AG08396 (cell line): ENCODE measurements around the gene PPP1R37.

ENCODE experiments used
- DNase-seq: peaks from one replicate; pipeline ENCODE4 v3.0.0; 2012; ENCODE audit warnings: low spot score, mixed read lengths

PPP1R37 gene

DNA sequence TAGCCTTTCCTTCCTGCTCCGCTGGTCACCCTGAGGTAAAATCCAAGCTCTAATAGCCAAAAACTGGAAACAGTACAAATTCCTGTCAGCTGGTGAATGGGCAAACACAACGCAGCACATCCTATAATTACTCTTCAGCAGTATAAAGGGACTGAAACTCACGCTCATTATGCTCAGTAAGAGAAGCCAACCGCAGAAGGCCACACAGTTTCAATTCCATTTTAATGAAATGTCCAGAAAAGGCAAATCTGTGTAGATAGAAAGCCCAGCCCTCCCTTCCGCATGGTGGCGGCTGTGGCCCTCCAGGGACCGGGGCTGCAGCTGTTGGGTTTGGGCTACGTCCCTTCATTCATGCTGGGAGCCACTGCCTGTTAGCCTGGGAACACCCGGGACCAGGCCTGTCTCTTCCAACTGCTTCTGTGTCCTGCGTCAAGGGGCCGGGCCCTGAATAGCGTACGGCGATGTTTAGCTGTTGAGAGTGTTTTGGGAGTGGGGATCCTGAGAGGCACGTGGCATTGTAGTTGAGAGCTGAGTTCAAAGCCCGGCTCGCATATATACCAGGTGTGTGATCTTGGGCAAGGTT is 44.3 kb downstream of the PPP1R37 start:
- DNase-seq = no peak

DNA sequence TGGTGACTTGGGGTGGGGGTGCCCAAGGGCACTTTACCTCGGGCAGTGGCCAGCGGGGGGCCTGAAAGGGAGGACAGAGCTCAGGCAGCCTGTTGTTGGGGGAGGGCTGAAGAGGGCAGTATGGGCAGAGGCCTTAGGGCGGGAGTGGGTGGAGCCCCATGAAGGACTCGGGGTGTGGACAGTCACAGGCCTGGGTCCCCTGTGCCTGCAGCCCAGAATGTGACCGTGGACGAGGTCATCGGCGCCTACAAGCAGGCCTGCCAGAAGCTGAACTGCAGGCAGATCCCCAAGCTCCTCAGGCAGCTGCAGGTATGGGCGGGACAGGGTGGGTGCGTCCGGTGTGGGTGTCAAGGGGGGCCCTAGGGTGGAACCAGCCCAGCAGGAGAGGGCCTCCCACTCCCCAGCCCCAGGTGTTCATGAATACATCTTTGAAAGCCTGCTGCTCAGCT is 45.3 kb downstream of the PPP1R37 start:
- DNase-seq = no peak

DNA sequence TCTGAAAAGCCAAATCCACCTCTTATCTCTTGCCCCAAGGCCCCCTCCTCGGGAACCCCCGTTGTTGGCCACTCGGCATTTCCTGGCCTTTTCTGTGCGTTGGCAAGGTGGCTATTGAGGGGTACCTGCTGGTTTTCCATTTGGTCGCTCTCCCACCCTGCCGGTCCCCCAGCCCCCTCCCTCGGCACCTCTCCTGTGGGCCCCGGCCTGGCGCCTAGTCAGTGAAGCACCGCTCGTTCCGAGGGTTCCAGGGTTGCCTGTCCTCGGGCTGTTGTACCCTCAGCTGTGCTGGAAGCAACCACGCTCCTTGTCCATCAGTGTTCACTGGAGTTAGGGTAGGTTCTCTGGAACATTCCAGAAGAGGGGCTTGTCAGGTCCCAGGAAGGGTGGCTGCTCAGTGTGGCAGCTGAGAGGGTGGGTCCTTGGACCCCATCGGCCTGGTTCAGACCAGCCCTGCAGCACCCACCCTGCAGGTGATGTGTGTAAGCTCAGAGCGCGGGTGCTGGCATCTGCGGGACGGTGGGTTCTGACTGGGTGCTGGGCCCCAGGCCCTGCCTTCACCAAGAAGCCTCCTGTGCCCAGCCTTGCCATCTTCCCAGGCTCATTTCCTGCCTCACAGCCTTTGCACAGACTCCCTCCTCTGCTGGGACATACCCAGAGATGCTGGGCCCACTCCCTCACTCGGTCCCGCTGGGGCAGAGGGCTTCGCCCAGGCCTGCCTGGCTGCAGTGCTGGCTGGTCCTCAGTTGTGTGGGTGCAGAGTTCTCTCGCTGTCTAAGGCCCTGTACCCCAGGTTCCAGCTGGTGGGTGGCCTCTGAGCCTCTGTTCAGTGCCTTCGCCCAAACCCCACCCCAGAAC is 46.5 kb downstream of the PPP1R37 start:
- no peak for DNase-seq

DNA sequence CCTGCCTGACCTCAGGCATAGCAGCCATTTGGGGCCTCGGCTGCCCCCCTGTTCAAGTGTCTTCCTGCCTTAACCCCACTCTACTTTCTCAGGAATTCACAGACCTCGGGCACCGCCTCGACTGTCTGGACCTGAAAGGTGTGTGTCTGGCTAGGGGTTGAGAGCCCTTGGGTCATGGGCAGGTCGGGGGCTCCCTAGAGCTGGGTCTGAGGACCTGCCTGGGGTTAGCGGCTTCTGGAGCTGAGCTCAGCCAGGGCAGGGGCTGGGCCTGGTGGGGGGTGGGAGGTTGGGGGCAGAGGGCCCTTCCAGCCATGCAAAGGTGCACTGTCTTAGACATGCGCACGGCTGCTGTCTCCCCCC is 47.1 kb downstream of the PPP1R37 start:
- DNase-seq = no peak

DNA sequence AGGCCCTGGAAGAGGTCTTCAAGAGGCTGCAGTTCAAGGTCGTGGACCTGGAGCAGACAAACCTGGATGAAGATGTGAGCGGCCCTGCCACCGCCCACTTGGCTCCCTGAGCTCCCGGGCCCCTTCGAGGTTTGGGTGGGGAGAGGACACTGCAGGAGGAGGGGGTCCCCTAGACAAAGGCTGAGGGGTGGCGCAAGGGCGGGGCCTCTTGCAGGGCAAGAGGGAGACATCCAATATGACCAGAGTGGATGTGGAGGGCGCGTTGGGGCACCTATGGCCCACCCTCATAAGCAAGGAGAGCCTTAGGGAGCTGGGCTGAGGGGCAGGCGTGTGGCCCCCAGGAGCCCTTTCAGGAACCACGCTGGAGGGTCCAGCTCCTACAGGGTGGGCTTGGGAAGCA is 47.6 kb downstream of the PPP1R37 start:
- DNase-seq = no peak

DNA sequence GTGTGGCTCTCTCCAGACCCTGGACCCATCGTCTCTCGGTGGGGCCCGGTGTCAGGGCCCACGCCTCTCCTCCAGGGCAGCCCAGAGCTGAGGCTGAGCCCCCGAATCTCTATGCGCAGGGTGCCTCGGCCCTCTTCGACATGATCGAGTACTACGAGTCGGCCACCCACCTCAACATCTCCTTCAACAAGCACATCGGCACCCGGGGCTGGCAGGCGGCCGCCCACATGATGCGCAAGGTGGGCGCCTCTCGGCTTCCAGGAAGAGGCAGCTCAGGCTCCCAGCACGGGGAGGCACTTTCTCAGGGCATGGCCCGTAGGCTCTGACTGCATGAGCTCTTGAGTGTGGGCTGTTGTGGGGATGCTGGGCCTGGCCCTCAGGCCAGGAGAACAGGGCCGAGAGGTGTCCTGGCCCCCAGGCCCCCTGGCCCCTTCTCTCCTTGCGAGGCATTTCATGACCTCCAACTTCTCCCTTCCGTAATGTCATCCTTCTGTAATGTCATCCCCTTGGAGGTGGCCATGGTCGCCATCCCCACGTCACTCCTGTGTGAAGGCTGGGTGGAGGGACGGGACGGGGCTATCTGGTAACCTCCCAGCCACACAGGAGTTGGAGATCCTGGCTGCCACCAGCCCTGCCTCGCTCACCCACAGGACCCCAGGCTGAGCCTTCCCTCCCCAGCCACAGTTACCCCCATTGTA is 48.4 kb downstream of the PPP1R37 start:
- DNase-seq = no peak

DNA sequence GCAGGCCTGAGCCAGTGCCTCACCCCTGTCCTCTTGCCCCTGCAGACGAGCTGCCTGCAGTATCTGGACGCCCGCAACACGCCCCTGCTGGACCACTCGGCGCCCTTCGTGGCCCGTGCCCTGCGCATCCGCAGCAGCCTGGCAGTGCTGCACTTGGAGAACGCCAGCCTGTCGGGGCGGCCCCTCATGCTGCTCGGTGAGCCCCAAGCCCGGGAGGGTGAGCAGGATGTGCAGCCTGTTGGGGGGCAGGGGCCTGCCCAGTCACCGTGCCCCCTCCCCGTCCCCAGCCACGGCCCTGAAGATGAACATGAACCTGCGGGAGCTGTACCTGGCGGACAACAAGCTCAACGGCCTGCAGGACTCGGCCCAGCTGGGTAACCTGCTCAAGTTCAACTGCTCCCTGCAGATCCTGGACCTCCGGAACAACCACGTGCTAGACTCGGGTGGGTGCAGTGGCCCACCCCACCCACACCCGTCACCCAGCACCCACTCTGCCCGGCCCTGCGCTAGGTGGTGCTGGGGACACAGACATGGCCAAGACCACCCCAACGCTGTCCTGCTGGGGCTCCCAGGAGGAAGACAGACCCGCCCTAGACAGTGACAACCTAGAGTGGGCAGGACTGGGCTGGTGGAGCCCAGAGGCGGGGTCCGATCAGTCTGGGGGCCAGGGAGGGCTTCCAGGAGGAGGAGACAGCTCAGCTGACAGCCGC is 49.2 kb downstream of the PPP1R37 start:
- DNase-seq = no peak

DNA sequence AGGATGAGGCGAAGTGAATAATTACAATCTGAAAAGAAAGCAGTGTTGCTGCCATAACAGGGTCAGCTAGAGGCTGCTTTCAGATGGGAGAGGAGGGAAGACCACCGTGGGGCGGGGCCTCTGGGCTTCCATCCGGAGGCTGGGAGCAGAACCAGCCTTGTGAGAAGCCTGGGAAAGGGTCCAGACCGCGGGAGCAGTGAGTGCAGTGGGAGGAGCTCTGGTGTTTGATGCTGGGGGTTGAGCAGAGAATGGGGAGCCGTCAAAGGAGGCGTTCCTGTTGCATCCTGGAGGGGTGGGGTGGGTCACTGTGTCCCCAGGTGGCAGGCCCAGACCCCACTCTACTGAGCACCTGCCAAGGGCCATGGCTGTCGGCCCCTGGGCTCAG is 49.7 kb downstream of the PPP1R37 start:
- DNase-seq = no peak

DNA sequence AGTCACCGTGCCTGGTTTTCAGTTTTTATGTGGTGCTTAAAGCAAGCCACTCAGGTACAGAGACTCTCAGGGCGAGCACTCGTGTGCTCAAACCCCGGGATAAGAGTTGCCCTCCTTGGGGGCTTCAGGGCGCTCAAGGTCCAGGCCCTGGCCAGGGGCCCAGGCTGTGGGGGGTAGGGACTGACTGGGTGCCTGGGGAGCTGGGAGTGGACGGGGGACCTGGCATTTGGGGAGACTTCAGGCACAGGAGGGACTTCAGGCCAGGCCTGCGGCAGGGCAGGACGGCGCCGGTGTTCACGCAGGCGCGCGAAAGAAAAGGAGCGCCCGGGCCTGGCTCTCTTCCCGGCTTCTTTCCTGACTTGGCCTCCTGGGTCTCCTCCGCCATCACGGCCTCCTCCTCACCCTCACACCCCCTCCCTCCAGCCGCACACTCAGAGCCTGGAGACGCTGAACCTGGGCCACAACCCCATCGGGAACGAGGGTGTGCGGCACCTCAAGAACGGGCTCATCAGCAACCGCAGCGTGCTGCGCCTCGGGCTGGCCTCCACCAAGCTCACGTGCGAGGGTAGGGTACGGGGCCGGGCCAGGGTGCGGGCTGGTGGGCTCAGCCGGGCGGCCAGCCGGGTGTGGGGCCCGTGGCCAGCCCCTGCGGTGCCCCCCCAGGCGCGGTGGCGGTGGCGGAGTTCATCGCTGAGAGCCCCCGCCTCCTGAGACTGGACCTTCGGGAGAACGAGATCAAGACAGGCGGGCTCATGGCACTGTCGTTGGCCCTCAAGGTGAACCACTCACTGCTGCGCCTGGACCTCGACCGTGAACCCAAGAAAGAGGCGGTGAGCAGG is 51.7 kb downstream of the PPP1R37 start:
- DNase-seq = no peak

DNA sequence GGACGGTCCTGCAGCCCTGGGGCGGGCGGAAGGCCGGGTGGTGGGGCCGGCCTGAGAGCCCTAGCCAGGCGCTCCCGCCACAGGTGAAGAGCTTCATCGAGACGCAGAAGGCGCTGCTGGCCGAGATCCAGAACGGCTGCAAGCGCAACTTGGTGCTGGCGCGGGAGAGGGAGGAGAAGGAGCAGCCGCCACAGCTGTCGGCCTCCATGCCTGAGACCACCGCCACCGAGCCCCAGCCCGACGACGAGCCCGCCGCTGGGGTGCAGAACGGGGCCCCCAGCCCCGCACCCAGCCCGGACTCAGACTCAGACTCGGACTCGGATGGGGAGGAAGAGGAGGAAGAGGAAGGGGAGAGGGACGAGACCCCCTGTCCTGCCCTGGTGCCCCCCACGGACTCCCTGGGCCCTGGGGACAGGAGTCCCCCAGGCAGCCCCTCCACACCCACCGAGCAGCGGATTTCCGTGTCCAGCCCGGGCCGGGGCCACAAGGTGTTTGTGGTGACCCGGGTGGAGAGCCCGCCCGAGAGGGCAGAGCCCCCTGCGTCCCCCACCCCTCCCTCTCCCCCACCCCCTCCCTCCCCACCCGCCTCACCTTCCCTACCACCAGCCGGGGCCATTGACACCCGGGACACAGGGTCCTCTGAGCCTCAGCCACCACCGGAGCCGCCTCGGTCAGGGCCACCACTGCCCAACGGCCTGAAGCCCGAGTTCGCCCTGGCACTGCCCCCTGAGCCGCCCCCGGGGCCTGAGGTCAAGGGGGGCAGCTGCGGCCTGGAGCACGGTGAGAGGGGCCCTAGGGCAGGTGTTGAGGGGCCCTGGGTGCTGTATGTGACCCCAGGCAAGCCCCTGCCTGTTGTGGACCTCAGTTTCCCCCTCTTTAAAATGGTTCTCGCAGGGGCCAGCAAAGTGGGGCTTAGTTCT is 52.6 kb downstream of the PPP1R37 start:
- DNase-seq = no peak

DNA sequence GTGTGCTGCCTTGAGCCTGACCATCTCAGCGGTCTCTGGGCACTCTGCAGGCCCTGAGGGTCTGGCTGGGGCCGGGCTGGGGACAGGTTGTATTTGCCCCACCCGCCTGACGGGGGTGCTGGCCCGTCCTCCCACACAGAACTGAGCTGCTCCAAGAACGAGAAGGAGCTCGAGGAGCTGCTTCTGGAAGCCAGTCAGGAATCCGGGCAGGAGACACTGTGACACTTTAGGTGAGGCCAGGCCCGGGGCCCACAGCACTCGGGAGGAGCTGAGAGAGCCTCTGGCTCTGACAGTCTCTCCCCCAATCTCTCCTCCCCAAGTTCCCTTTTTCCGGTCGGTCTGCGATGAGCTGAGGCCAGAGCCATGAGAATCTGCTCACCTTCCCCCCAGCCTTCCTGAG is 53.3 kb downstream of the PPP1R37 start:
- DNase-seq = no peak

DNA sequence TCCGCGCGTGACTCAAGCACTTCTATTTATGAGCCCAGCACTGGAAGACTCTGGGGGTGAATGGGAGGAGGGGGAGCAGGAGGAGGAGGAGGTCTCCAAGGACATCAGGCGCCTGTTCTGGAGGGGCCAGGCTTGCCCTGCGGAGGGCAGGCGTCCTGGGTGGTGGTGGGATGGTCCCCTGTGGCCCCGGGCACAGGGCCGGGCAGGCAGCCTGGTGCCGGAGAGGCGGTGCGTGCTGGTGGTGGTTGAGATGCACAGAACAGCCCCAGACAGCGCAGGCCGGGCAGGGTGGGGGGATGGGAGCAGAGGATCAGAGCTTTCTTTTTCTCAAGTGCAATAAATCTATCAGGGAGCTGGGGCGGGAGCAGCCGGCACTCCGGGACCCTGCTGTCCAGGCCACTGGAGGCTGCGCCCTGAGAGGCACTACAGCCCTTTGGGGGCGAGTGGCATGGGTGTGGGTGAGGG is 53.8 kb downstream of the PPP1R37 start:
- DNase-seq = no peak

DNA sequence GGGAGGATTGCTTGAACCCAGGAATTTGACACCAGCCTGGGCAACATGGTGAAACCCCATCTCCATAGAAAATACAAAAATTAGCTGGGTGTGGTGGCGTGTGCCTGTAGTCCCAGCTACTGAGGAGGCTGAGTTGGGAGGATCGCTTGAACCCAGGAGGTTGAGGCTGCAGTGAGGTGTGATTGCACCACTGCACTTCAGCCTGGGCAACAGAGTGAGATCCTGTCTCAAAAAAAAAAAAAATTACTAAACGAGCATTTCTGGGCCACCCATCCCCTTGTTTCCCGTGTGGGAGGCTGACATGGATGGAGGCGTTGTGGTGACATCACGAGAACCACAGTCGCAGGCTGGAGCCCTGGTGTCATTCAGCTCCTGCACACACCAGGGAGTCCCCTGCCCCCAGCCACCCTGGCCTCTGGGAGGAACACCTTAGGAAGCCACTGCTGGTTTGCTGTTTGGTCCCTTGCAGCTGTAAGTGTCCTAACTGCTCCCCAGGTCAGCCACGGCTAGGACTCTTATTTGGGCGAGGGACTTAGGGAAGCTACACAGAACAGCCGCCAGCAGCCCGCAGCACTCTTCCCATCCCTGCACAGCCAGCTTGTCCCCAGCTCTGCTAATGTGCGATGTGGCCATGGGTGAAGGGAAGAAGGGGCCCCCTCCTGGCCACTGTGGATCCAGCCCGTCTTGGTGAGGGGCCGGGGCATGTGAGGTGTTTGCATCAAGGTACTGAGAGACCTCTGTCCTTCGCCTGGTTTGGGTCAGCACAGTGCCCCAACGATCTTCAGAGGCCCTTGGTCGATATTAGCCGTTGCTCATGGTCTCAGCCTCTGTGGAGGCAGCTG is 55.1 kb downstream of the PPP1R37 start:
- no peak for DNase-seq

DNA sequence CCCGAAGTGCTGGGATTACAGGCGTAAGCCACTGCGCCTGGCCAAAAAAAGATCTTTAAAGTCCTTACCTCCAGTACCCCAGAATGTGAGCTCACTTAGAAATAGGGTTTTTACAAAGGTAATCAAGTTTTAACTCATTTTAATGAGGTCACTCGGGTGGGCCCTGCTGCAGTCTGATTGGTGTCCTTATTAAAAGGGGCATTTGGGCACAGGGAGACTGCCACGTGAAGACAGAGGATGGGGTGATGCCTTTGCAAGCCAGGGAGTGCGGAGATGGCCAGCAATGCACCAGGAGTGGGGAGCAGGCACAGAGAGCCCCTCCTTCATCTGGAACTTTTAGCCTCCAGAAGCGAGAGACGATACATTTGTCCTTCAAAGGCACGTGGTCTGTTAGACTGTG is 56.1 kb downstream of the PPP1R37 start:
- no peak for DNase-seq

DNA sequence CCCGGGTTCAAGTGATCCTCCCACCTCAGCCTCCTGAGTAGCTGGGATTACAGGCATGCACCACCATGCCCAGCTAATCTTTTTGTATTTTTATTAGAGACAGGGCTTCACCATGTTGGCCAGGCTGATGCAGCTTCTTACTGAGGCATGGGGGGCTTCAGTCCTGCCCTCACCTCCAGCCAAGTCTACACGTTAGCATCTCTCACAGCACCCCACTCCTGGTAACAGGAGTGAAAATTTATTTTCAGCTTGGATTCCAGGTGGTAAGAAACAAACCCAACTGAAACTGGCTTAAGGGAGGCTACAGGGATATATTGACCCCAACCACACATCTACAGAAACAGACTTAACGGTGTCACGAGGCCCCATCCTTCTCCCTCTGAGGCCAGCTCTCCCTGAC is 57.2 kb downstream of the PPP1R37 start:
- no peak for DNase-seq

DNA sequence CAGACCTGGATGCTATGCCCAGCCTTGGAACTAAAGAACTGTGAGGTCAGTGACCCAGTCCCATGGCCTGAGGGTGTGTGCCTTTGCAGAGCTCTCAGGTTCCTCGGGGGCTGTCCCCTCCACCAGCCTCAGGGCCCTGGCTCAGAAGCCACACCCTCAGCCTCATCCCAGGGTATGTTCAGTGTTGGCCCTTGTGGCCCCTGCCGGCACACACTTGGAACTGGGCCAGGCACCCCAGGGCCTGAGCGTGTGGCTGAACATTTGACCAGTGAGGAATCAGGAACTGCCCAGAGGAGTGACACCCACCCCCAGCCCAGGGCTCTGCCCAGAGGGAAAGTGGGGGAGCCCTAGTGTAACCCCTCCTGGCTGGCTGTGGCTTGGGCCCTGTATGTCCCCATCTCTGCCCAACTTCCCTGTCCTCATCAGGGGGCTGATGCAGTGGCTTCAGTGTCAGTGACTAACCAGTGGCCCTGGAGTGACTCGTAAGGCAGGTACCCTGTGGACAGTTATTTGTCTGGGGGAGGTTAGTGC is 57.8 kb downstream of the PPP1R37 start:
- DNase-seq = peak; percentile 20

DNA sequence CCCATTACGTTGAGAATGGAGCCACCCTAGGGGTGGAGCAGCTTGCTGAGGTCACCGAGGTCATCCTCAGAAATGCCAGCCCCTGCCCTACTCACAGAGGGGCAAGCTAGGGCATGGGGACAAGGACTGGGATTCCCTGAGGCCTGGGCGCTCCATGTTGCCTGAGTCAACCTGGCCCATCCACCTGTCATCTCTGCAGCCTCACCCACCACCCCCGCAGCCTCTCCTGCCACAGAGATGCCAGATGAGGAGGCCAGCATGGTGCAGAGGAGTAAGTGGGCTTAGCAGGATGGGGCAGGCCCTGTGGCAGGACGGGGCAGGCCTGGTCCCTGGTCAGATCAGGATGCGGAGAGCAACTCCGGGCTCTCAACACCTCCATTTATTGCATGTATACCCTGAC is 58.3 kb downstream of the PPP1R37 start:
- no peak for DNase-seq

DNA sequence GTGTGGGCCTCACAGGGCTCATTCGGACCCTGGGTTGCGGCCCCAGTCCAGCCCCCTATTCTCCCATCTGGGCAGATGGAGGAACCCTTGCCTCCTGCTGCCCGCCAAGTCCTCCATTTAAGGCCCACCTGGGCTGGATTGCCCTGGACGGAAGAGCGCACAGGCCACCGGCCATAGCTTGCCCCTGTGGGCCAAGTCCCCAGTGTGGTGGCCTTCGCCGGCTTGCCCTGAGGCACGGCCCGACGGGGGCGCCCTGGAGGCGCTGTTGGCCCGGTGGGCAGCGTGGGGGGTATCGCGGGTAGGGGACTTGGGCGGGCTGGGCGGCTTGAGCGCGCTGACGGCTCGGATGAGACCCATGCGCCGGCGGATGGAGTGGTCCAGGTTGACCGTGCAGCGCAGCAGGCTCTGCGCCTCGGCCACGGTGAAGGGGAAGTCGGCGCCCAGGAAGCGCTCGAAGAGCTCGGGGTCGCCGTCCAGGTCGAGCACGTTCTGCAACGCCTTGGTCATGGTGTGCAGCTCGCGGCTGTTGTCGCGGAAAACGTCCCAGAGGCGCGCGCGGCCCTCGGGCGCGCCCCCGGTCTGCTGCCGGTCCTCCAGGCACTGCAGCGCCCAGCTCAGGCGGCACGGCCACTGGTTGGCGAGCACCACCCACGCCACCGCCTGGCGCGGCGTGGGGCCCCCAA is 59.0 kb downstream of the PPP1R37 start:
- peak; percentile 15 for DNase-seq
